IPS-11a (cell line): ENCODE measurements around the gene NEDD4L.

Source experiments
- H3K4me3 ChIP-seq: one replicate; pipeline ENCODE4 v1.5.1; 2013; ENCODE audit warnings: low read depth, low read length, control low read depth

The NEDD4L gene

GRCh38 chr18:58388736-58389135 is 344.7 kb downstream of the NEDD4L start:
- H3K4me3 ChIP-seq, result no peak overlapping the region

- H3K4me3 ChIP-seq, result no peak overlapping the region
Observed at GRCh38 chr18:58389745-58390144, 345.7 kb downstream of the NEDD4L start.

- no peak overlapping the region for H3K4me3 ChIP-seq
Observed at GRCh38 chr18:58390399-58390798, 346.4 kb downstream of the NEDD4L start.

- no peak overlapping the region for H3K4me3 ChIP-seq
Observed at GRCh38 chr18:58391231-58391825, 347.3 kb downstream of the NEDD4L start.

GRCh38 chr18:58391932-58392323 is 347.9 kb downstream of the NEDD4L start:
- no peak overlapping the region for H3K4me3 ChIP-seq

GRCh38 chr18:58392324-58393000 is 348.4 kb downstream of the NEDD4L start:
- no peak overlapping the region for H3K4me3 ChIP-seq

- H3K4me3 ChIP-seq, result no peak overlapping the region
Observed at GRCh38 chr18:58393295-58393694, 349.3 kb downstream of the NEDD4L start.

GRCh38 chr18:58394046-58394445 is 350.0 kb downstream of the NEDD4L start:
- no peak overlapping the region for H3K4me3 ChIP-seq

GRCh38 chr18:58394602-58395425 is 350.8 kb downstream of the NEDD4L start:
- H3K4me3 ChIP-seq, result no peak overlapping the region

GRCh38 chr18:58396144-58396543 is 352.1 kb downstream of the NEDD4L start:
- no peak overlapping the region for H3K4me3 ChIP-seq

GRCh38 chr18:58396966-58397365 is 352.9 kb downstream of the NEDD4L start:
- H3K4me3 ChIP-seq, result no peak overlapping the region

- H3K4me3 ChIP-seq, result no peak overlapping the region
Observed at GRCh38 chr18:58397385-58398132, 353.5 kb downstream of the NEDD4L start.

GRCh38 chr18:58398648-58399398 is 354.8 kb downstream of the NEDD4L start:
- no peak overlapping the region for H3K4me3 ChIP-seq

- no peak overlapping the region for H3K4me3 ChIP-seq
Observed at GRCh38 chr18:58400331-58400870, 356.4 kb downstream of the NEDD4L start.

GRCh38 chr18:58401191-58401590 is 357.2 kb downstream of the NEDD4L start:
- no peak overlapping the region for H3K4me3 ChIP-seq

- no peak overlapping the region for H3K4me3 ChIP-seq
Observed at GRCh38 chr18:58402247-58402646, 358.2 kb downstream of the NEDD4L start.

- H3K4me3 ChIP-seq, result no peak overlapping the region
Observed at GRCh38 chr18:58402951-58403702, 359.1 kb downstream of the NEDD4L start.

GRCh38 chr18:58403799-58404455 is 359.9 kb downstream of the NEDD4L start:
- H3K4me3 ChIP-seq, result no peak overlapping the region
